Mucosa of rectum (tissue), 2 donors: Measurements from ENCODE around the gene TRAF2.

Experiments used
- H3K27ac ChIP-seq, 2 donors: one replicate each; pipeline ENCODE4 v1.7.0; 2013; ENCODE audit warnings: inconsistent platforms in 2 of 2, low read depth in 2 of 2, low read length in 2 of 2
- H3K27me3 ChIP-seq, 2 donors: one replicate each; pipeline ENCODE4 v1.7.0; 2013; ENCODE audit warnings: low read length in 2 of 2; ENCODE audit not compliant: control insufficient read depth in 2 of 2, insufficient read depth in 2 of 2
- H3K36me3 ChIP-seq, 2 donors: one replicate each; pipeline ENCODE4 v1.7.0; 2013; ENCODE audit warnings: low read length in 2 of 2; ENCODE audit not compliant: control insufficient read depth in 2 of 2, insufficient read depth in 2 of 2
- H3K4me1 ChIP-seq, 2 donors: one replicate each; pipeline ENCODE4 v1.7.0; 2013; ENCODE audit warnings: low read length in 2 of 2, mild to moderate bottlenecking in 1 of 2; ENCODE audit not compliant: control insufficient read depth in 2 of 2, insufficient read depth in 2 of 2
- H3K4me3 ChIP-seq, 2 donors: one replicate each; pipeline ENCODE4 v1.7.0; 2013; ENCODE audit warnings: low read length in 2 of 2
- H3K9ac ChIP-seq, 2 donors: one replicate each; pipeline ENCODE4 v1.7.0; 2013; ENCODE audit warnings: low read length in 2 of 2, low read depth in 1 of 2, mild to moderate bottlenecking in 1 of 2
- H3K9me3 ChIP-seq, 2 donors: one replicate each; pipeline ENCODE4 v1.7.0; 2013; ENCODE audit warnings: low read length in 2 of 2; ENCODE audit not compliant: control insufficient read depth in 2 of 2
- donor health status: healthy.
- donor health status: Normal muscosa, but diverticular disease.

TRAF2 gene

DNA sequence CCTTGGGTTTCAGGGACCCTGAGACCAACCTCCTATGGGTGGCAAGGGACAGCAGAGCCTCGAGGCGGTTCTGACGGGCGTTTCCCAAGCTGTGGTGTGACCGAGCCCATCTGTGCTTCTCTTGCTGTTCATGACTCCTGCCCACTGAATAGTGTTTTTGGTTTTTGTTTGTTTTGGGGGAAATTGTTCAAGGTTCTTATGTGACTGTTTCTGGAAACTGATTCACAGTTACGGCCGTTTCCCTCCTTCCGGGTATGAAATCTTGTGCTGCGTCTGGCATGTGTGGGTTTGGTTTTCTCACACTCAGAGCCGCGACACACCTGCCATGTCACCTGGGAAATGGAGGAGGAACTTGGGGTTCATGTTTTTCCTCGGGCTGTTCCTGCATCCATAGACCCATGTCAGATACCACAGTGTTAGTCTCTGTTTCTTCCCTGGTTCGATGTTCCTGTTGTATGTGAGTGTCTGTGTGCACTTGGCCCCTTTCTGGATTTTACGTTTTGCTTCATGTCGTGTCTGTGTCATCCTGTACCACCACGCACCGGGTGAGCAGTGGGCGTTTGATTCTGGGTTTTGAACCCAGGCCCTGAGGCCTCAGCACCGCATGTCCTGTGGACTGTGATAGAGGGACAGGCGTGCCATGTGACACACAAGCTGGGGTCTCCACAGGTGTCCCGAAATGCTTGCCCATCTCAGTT, 29.5 kb downstream of the TRAF2 start:
- Histone ChIP-seq H3K27ac (no peak overlapping the region), H3K36me3 (peaks cover 45 to 52% of the 10 kb centered on the region in 2 donors), H3K9ac (no peak overlapping the region), H3K9me3 (no peaks in the 10 kb centered on the region), H3K4me3 (no peak overlapping the region), H3K27me3 (no peaks in the 10 kb centered on the region), H3K4me1 (no peaks in the 10 kb centered on the region)

DNA sequence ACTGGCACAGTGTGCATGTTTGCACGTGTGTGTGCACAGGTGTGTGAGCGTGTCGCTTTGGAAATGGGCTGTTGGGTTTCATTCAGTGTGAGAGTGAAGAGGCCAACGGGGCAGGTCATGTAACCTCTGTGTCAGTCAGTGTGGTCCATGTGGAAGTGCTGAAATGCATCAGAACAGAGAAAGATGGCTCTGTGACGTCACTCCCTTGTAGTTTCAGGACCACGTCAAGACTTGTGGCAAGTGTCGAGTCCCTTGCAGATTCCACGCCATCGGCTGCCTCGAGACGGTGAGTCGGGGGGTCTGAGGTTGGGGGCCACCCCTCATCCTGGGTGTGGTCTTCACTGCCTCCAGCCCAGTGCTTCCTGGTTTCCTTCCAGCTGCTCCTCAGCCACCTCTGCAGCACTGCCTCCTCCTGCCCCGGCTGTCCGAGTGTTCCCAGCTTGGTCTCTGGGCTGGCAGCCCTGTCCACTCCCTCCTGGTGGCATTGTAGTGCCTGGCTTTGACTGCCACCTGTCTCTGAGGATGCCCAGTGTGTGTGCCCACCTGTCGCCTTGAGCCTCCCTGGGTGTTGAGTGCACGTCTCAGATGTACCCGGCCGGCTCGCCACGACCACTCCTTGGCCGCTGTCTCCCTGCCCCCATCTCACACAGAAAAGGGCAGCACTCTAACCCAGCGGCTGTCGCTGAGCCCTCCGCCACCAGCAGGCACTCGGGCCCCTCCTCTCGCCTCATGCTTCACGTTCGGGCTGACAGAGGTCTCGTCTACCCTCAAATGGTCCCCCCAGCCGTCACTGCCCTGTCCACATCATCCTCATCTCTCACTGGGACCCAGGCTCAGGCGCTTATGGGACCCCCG, 30.2 kb downstream of the TRAF2 start:
- Histone ChIP-seq H3K36me3 (peaks cover 48 to 55% of the 10 kb centered on the region in 2 donors), H3K27me3 (no peaks in the 10 kb centered on the region), H3K9ac (no peak overlapping the region), H3K27ac (no peak overlapping the region), H3K9me3 (no peaks in the 10 kb centered on the region), H3K4me3 (no peak overlapping the region), H3K4me1 (no peaks in the 10 kb centered on the region)

DNA sequence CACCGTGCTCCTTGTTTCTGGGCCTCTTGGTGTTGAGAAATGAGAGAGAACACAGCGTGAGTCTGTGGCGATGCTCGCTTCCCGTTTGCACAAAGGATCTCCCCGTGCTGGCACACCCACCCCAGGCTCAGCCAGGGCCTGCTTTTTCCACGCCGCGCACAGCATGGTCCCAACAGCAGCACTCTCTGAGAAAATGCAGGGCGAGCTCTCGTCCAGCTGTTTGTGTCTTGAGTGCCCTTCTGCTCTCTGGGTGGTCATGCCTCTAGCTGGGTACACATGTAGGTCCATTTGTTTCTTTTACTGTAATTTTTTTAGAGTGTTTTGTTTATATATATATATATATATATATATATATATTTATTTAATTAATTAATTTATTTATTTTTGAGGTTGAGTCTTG, 31.6 kb downstream of the TRAF2 start:
- Histone ChIP-seq H3K4me3 (no peak overlapping the region), H3K4me1 (no peaks in the 10 kb centered on the region), H3K36me3 (peaks cover 56 to 62% of the 10 kb centered on the region in 2 donors), H3K27me3 (no peaks in the 10 kb centered on the region), H3K9ac (no peak overlapping the region), H3K9me3 (no peaks in the 10 kb centered on the region), H3K27ac (no peak overlapping the region)

DNA sequence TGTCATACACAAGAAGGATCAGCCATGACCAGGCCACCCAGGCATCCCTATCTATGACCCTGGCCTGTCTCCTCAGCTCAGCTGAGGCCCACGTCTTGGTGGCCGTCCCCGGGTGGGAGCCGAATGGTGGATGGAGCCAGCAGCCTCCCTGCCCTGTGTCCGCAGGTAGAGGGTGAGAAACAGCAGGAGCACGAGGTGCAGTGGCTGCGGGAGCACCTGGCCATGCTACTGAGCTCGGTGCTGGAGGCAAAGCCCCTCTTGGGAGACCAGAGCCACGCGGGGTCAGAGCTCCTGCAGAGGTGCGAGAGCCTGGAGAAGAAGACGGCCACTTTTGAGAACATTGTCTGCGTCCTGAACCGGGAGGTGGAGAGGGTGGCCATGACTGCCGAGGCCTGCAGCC, 33.8 kb downstream of the TRAF2 start:
- Histone ChIP-seq H3K27me3 (no peaks in the 10 kb centered on the region), H3K27ac (no peak overlapping the region), H3K36me3 (peaks cover 50 to 64% of the 10 kb centered on the region in 2 donors), H3K4me3 (no peak overlapping the region), H3K4me1 (no peaks in the 10 kb centered on the region), H3K9me3 (no peaks in the 10 kb centered on the region), H3K9ac (no peak overlapping the region)

DNA sequence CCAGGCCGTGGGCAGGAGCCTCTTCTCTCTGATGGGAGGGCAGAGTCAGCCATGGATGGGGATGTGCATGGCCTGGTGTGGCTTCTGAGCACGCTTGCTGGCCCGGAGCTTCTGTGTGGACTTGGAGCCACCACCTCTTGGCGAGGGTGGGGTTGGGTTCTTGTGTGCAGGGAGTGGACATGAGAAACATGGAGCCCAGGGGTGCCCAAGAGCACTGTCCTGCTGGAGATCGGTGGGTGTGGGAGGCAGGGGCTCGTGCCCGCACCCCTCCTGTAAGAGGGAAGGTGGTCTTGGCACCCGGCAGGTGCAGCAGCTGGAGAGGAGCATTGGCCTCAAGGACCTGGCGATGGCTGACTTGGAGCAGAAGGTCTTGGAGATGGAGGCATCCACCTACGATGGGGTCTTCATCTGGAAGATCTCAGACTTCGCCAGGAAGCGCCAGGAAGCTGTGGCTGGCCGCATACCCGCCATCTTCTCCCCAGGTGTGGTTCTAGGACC, 34.5 kb downstream of the TRAF2 start:
- Histone ChIP-seq H3K27ac (no peak overlapping the region), H3K9ac (no peak overlapping the region), H3K9me3 (no peaks in the 10 kb centered on the region), H3K36me3 (peaks cover 43 to 62% of the 10 kb centered on the region in 2 donors), H3K27me3 (no peaks in the 10 kb centered on the region), H3K4me3 (no peak overlapping the region), H3K4me1 (no peaks in the 10 kb centered on the region)

DNA sequence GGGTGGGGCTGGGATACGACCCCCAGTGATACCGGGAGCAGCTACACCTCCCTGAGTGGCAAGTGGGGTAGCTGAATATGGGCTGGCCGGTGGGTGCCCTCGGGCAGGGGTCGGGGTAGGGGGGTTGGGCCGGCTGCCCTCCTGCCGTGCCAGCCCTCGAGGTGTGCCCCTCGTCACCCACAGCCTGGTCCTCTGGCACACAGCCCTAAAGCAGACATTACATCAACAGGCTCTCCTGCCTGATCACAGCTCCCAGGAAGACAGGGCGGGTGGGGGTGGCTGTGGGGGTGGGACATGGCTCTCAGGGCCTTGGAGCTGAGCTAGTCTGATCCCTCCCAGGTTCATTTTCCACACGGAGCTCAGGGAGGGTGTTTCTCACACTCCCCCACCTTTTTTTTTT, 35.0 kb downstream of the TRAF2 start:
- H3K36me3 ChIP-seq = peaks cover 39 to 61% of the 10 kb centered on the region in 2 donors

DNA sequence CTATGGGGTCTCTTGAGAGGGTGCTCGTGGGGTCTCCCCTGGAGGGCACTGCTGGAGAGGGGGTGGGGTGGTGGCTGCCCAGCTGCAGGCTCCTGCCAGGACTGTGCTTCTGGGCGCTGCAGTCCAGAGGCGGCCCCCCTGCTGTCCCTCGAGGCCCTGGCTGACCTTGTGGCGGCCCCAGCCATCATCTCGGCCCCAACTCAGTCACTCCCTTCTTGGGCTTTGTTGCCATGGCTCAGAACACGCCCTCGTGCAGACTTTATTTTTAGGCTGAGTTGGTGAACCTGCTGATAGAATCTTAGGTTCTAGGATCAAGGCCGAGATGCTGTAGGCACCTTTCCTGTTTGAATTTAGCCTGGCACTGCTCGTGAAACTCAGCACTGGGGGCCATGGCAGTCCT, 35.4 kb downstream of the TRAF2 start:
- H3K27me3 ChIP-seq = no peaks in the 10 kb centered on the region
- H3K4me1 ChIP-seq = no peaks in the 10 kb centered on the region
- H3K9me3 ChIP-seq = no peaks in the 10 kb centered on the region
- no peak overlapping the region for H3K27ac ChIP-seq
- H3K9ac ChIP-seq = no peak overlapping the region
- peaks cover 36 to 60% of the 10 kb centered on the region in 2 donors for H3K36me3 ChIP-seq
- H3K4me3 ChIP-seq = no peak overlapping the region

More for the DNA sequence above, 35.0 kb downstream of the TRAF2 start:
- H3K27me3 ChIP-seq = no peaks in the 10 kb centered on the region
- no peak overlapping the region for H3K4me3 ChIP-seq
- no peaks in the 10 kb centered on the region for H3K4me1 ChIP-seq
- H3K9ac ChIP-seq = no peak overlapping the region
- H3K9me3 ChIP-seq = no peaks in the 10 kb centered on the region
- H3K27ac ChIP-seq = no peak overlapping the region

DNA sequence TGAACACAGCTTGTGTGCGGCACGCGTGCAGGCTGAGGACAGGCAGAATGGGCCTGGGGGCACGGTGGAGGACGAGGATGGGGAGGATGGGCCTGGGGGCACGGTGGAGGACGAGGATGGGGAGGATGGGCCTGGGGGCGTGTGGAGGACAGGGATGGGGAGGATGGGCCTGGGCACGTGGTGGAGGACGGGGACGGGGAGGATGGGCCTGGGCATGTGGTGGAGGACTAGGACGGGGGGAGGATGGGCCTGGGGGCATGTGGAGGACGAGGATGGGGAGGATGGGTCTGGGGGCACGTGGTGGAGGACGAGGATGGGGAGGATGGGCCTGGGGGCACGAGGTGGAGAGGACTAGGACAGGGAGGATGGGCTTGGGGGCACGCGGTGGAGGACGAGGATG, 36.2 kb downstream of the TRAF2 start:
- H3K36me3 ChIP-seq = peaks cover 33 to 52% of the 10 kb centered on the region in 2 donors
- H3K9ac ChIP-seq = no peak overlapping the region
- no peaks in the 10 kb centered on the region for H3K4me1 ChIP-seq
- no peaks in the 10 kb centered on the region for H3K9me3 ChIP-seq
- no peaks in the 10 kb centered on the region for H3K27me3 ChIP-seq
- H3K4me3 ChIP-seq = no peak overlapping the region
- no peak overlapping the region for H3K27ac ChIP-seq

DNA sequence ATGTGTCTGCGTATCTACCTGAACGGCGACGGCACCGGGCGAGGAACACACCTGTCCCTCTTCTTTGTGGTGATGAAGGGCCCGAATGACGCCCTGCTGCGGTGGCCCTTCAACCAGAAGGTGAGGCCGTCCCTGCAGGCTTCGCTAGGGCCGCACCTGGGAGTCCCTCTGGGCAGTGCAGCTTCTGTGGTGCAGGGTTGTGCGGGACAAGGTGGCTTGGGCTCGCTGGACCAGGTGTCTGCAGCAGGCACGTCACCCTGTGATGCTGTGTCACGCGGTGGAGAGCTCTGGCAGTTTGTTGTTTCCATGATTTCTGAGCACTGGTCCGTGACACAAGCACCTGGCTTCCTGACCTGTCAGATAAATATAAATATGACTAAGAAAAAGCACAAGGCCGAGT, 37.6 kb downstream of the TRAF2 start:
- Histone ChIP-seq H3K27me3 (no peaks in the 10 kb centered on the region), H3K27ac (no peak overlapping the region), H3K4me3 (no peak overlapping the region), H3K9ac (no peak overlapping the region), H3K9me3 (no peaks in the 10 kb centered on the region), H3K4me1 (no peaks in the 10 kb centered on the region), H3K36me3 (peaks cover 29 to 47% of the 10 kb centered on the region in 2 donors)

DNA sequence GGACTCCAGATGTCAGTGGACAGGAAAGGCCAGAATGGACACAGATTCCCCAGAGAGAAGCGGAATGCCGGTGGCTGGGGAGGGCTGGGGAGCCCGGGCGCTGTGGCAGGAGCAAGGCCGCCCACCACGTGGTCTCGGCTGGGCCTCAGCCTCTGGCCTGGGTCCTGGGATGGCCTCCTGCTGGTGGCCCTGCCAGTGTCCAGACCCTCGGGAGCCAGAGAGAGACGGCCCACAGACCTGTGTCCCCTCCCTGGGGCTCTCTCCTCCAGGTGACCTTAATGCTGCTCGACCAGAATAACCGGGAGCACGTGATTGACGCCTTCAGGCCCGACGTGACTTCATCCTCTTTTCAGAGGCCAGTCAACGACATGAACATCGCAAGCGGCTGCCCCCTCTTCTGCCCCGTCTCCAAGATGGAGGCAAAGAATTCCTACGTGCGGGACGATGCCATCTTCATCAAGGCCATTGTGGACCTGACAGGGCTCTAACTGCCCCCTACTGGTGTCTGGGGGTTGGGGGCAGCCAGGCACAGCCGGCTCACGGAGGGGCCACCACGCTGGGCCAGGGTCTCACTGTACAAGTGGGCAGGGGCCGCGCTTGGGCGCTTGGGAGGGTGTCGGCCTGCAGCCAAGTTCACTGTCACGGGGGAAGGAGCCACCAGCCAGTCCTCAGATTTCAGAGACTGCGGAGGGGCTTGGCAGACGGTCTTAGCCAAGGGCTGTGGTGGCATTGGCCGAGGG, 39.3 kb downstream of the TRAF2 start:
- Histone ChIP-seq H3K36me3 (peaks cover 22 to 38% of the 10 kb centered on the region in 2 donors), H3K27ac (no peak overlapping the region), H3K4me1 (no peaks in the 10 kb centered on the region)

More for the DNA sequence above, 39.3 kb downstream of the TRAF2 start:
- Histone ChIP-seq H3K9me3 (no peaks in the 10 kb centered on the region), H3K4me3 (no peak overlapping the region), H3K27me3 (no peaks in the 10 kb centered on the region), H3K9ac (no peak overlapping the region)
